Heart left ventricle (tissue), 13 donors: ENCODE results near the gene ARHGAP26.

Source experiments
- POLR2A ChIP-seq, 2 donors: fragments of 450-650 bp; IDR thresholded peaks; one replicate each; pipeline ENCODE4 v1.6.1; 2017; ENCODE audit warnings: antibody characterized with exemption in 2 of 2, mild to moderate bottlenecking in 2 of 2, moderate library complexity in 2 of 2
- TF ChIP-seq, protein P1 (sequence below), 12 donors: fragments of 200-600 bp; sonication (generic) in 4 of 12; IDR thresholded peaks; one replicate each; pipeline versions ENCODE4 v1.5.0 to v1.8.0; 2018 to 2022; ENCODE audit warnings: antibody characterized with exemption in 12 of 12, mild to moderate bottlenecking in 5 of 12
- donor health status: ischemic (EF 13 %, LVEDD 7.1; RV severe dilation, severe dysfunction).
- donor health status: DM: no; HTN: yes; CAD: no.
- donor health status: DM: no; HTN: no; CAD: no.
- donor health status: ischemic (EF 25% LVEDD 6.9; RV normal size, moderate dysfunction).
- donor health status: ischemic (EF 25% LVEDD 5.7; RV mildly dilated, moderate dysfunction).
- donor health status: ischemic (EF 35%, LVEDD 5.7; RV mildly dilated, moderate dysfunction).
- donor health status: nonischemic (EF 11% LVEDD 7.7; RV severe dilation, severe dysfunction).
- donor health status: DM: yes; HTN: yes; CAD: no.
- donor health status: PGD.
- donor health status: ischemic (EF 29% LVEDD 5.4; RV normal size, mild dysfunction).
- donor health status: nonischemic (EF 23%, LVEDD 6.1; RV moderate dilation, normal function).

DNA sequence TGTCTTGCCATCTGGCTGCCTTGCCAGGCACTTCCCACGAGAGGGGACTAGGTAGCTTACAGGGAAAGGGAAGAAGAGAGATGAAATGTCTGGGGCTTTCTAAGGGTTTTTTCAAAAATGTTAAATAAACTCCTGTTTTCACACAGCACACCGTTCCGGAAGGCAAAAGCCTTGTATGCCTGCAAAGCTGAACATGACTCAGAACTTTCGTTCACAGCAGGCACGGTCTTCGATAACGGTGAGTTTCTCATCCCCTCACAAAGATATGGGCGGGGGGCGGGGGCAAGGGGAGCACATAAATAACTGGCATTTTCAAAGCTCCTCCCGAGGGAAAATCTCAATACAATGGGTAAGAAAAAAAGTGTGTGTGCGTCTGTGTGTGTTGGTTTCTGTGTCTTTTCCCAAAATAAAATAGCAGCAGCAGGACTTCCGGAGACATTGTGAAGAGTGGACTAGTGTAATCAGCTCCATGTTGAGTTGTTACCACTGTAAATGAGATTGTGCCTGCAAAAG is 443.7 kb downstream of the ARHGAP26 start:
- TF ChIP-seq, protein P1, sequence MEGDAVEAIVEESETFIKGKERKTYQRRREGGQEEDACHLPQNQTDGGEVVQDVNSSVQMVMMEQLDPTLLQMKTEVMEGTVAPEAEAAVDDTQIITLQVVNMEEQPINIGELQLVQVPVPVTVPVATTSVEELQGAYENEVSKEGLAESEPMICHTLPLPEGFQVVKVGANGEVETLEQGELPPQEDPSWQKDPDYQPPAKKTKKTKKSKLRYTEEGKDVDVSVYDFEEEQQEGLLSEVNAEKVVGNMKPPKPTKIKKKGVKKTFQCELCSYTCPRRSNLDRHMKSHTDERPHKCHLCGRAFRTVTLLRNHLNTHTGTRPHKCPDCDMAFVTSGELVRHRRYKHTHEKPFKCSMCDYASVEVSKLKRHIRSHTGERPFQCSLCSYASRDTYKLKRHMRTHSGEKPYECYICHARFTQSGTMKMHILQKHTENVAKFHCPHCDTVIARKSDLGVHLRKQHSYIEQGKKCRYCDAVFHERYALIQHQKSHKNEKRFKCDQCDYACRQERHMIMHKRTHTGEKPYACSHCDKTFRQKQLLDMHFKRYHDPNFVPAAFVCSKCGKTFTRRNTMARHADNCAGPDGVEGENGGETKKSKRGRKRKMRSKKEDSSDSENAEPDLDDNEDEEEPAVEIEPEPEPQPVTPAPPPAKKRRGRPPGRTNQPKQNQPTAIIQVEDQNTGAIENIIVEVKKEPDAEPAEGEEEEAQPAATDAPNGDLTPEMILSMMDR (IDR thresholded peaks at IDR 0.05) = no peak
- no peak for TF ChIP-seq POLR2A (IDR thresholded peaks at IDR 0.05)
